Measurements from ENCODE around the gene CELF2.
A peak's percentile ranks its signal among the peaks of the same experiment; 100 is the strongest.

CELF2 gene

GRCh38 chr10:11138314-11139033 lies 120.8 kb downstream of the CELF2 start:
- Histone ChIP-seq H3K27ac (ENCODE audit: low read depth in 2 of 2, low read length in 2 of 2) (no peak overlapping the region), H3K9ac (ENCODE audit: low read depth in 1 of 2, low read length in 2 of 2) (no peak overlapping the region), H3K9me3 (ENCODE audit: control insufficient read depth in 2 of 2, low read length in 2 of 2) (no peaks in the 10 kb centered on the region)

GRCh38 chr10:11140963-11141362 lies 123.3 kb downstream of the CELF2 start:
- Histone ChIP-seq H3K27ac (ENCODE audit: low read depth in 2 of 2, low read length in 2 of 2) (no peak overlapping the region), H3K9ac (ENCODE audit: low read depth in 1 of 2, low read length in 2 of 2) (no peak overlapping the region), H3K27me3 (ENCODE audit: control insufficient read depth in 2 of 2, insufficient read depth in 2 of 2, low read length in 2 of 2) (no peaks in the 10 kb centered on the region), H3K9me3 (ENCODE audit: control insufficient read depth in 2 of 2, low read length in 2 of 2) (no peaks in the 10 kb centered on the region), H3K4me1 (ENCODE audit: control insufficient read depth in 2 of 2, insufficient read depth in 2 of 2, low read length in 2 of 2) (peaks cover 6 to 14% of the 10 kb centered on the region in 2 donors), H3K4me3 (ENCODE audit: low read length in 2 of 2) (no peak overlapping the region), H3K36me3 (ENCODE audit: control insufficient read depth in 2 of 2, insufficient read depth in 2 of 2, low read length in 2 of 2) (no peaks in the 10 kb centered on the region)

More at GRCh38 chr10:11138314-11139033, 120.8 kb downstream of the CELF2 start:
- Histone ChIP-seq H3K4me3 (ENCODE audit: low read length in 2 of 2) (no peak overlapping the region), H3K4me1 (ENCODE audit: control insufficient read depth in 2 of 2, insufficient read depth in 2 of 2, low read length in 2 of 2) (peaks cover 2 to 3% of the 10 kb centered on the region in 2 donors), H3K27me3 (ENCODE audit: control insufficient read depth in 2 of 2, insufficient read depth in 2 of 2, low read length in 2 of 2) (no peaks in the 10 kb centered on the region), H3K36me3 (ENCODE audit: control insufficient read depth in 2 of 2, insufficient read depth in 2 of 2, low read length in 2 of 2) (no peaks in the 10 kb centered on the region)

GRCh38 chr10:11141571-11142091 lies 124.0 kb downstream of the CELF2 start:
- H3K4me3 ChIP-seq (ENCODE audit: low read length in 2 of 2) = no peak overlapping the region
- H3K4me1 ChIP-seq (ENCODE audit: control insufficient read depth in 2 of 2, insufficient read depth in 2 of 2, low read length in 2 of 2) = peaks cover 7 to 14% of the 10 kb centered on the region in 2 donors
- no peak overlapping the region for H3K27ac ChIP-seq (ENCODE audit: low read depth in 2 of 2, low read length in 2 of 2)
- no peaks in the 10 kb centered on the region for H3K27me3 ChIP-seq (ENCODE audit: control insufficient read depth in 2 of 2, insufficient read depth in 2 of 2, low read length in 2 of 2)
- no peaks in the 10 kb centered on the region for H3K9me3 ChIP-seq (ENCODE audit: control insufficient read depth in 2 of 2, low read length in 2 of 2)
- H3K36me3 ChIP-seq (ENCODE audit: control insufficient read depth in 2 of 2, insufficient read depth in 2 of 2, low read length in 2 of 2) = no peaks in the 10 kb centered on the region
- no peak overlapping the region for H3K9ac ChIP-seq (ENCODE audit: low read depth in 1 of 2, low read length in 2 of 2)

- Histone ChIP-seq H3K4me1 (ENCODE audit: control insufficient read depth in 2 of 2, insufficient read depth in 2 of 2, low read length in 2 of 2) (peaks cover 10 to 14% of the 10 kb centered on the region in 2 donors), H3K27ac (ENCODE audit: low read depth in 2 of 2, low read length in 2 of 2) (no peak overlapping the region), H3K36me3 (ENCODE audit: control insufficient read depth in 2 of 2, insufficient read depth in 2 of 2, low read length in 2 of 2) (no peaks in the 10 kb centered on the region), H3K4me3 (ENCODE audit: low read length in 2 of 2) (no peak overlapping the region), H3K9me3 (ENCODE audit: control insufficient read depth in 2 of 2, low read length in 2 of 2) (no peaks in the 10 kb centered on the region), H3K9ac (ENCODE audit: low read depth in 1 of 2, low read length in 2 of 2) (no peak overlapping the region), H3K27me3 (ENCODE audit: control insufficient read depth in 2 of 2, insufficient read depth in 2 of 2, low read length in 2 of 2) (no peaks in the 10 kb centered on the region)
Measured at GRCh38 chr10:11142777-11143176, 125.1 kb downstream of the CELF2 start.

GRCh38 chr10:11143242-11143641 lies 125.6 kb downstream of the CELF2 start:
- Histone ChIP-seq H3K36me3 (ENCODE audit: control insufficient read depth in 2 of 2, insufficient read depth in 2 of 2, low read length in 2 of 2) (no peaks in the 10 kb centered on the region), H3K4me3 (ENCODE audit: low read length in 2 of 2) (no peak overlapping the region), H3K27me3 (ENCODE audit: control insufficient read depth in 2 of 2, insufficient read depth in 2 of 2, low read length in 2 of 2) (no peaks in the 10 kb centered on the region), H3K9me3 (ENCODE audit: control insufficient read depth in 2 of 2, low read length in 2 of 2) (no peaks in the 10 kb centered on the region), H3K27ac (ENCODE audit: low read depth in 2 of 2, low read length in 2 of 2) (no peak overlapping the region), H3K9ac (ENCODE audit: low read depth in 1 of 2, low read length in 2 of 2) (no peak overlapping the region), H3K4me1 (ENCODE audit: control insufficient read depth in 2 of 2, insufficient read depth in 2 of 2, low read length in 2 of 2) (peaks cover 10 to 14% of the 10 kb centered on the region in 2 donors)

GRCh38 chr10:11144626-11145494 lies 127.2 kb downstream of the CELF2 start:
- H3K9me3 ChIP-seq (ENCODE audit: control insufficient read depth in 2 of 2, low read length in 2 of 2) = no peaks in the 10 kb centered on the region
- peak overlapping the region; percentile 38 to 45 for H3K4me3 ChIP-seq (ENCODE audit: low read length in 2 of 2)
- peak overlapping the region in 1 of 2 donors; percentile 40 for H3K9ac ChIP-seq (ENCODE audit: low read depth in 1 of 2, low read length in 2 of 2)
- H3K36me3 ChIP-seq (ENCODE audit: control insufficient read depth in 2 of 2, insufficient read depth in 2 of 2, low read length in 2 of 2) = no peaks in the 10 kb centered on the region
- peak overlapping the region; percentile 37 to 54 for H3K27ac ChIP-seq (ENCODE audit: low read depth in 2 of 2, low read length in 2 of 2)
- peaks cover 10 to 17% of the 10 kb centered on the region in 2 donors for H3K4me1 ChIP-seq (ENCODE audit: control insufficient read depth in 2 of 2, insufficient read depth in 2 of 2, low read length in 2 of 2)
- no peaks in the 10 kb centered on the region for H3K27me3 ChIP-seq (ENCODE audit: control insufficient read depth in 2 of 2, insufficient read depth in 2 of 2, low read length in 2 of 2)

- Histone ChIP-seq H3K9ac (ENCODE audit: low read depth in 1 of 2, low read length in 2 of 2) (peak overlapping the region in 1 of 2 donors; percentile 40), H3K27ac (ENCODE audit: low read depth in 2 of 2, low read length in 2 of 2) (peak overlapping the region; percentile 37 to 54), H3K4me3 (ENCODE audit: low read length in 2 of 2) (peak overlapping the region; percentile 38 to 45)
Measured at GRCh38 chr10:11145495-11145855, 127.8 kb downstream of the CELF2 start.

GRCh38 chr10:11146402-11147171 lies 128.9 kb downstream of the CELF2 start:
- no peak overlapping the region for H3K4me3 ChIP-seq (ENCODE audit: low read length in 2 of 2)
- no peak overlapping the region for H3K9ac ChIP-seq (ENCODE audit: low read depth in 1 of 2, low read length in 2 of 2)
- no peaks in the 10 kb centered on the region for H3K9me3 ChIP-seq (ENCODE audit: control insufficient read depth in 2 of 2, low read length in 2 of 2)
- H3K4me1 ChIP-seq (ENCODE audit: control insufficient read depth in 2 of 2, insufficient read depth in 2 of 2, low read length in 2 of 2) = peaks cover 6 to 23% of the 10 kb centered on the region in 2 donors
- no peaks in the 10 kb centered on the region for H3K36me3 ChIP-seq (ENCODE audit: control insufficient read depth in 2 of 2, insufficient read depth in 2 of 2, low read length in 2 of 2)
- H3K27ac ChIP-seq (ENCODE audit: low read depth in 2 of 2, low read length in 2 of 2) = peak overlapping the region in 1 of 2 donors; percentile 13
- H3K27me3 ChIP-seq (ENCODE audit: control insufficient read depth in 2 of 2, insufficient read depth in 2 of 2, low read length in 2 of 2) = no peaks in the 10 kb centered on the region

More at GRCh38 chr10:11145495-11145855, 127.8 kb downstream of the CELF2 start:
- no peaks in the 10 kb centered on the region for H3K36me3 ChIP-seq (ENCODE audit: control insufficient read depth in 2 of 2, insufficient read depth in 2 of 2, low read length in 2 of 2)
- peaks cover 10 to 22% of the 10 kb centered on the region in 2 donors for H3K4me1 ChIP-seq (ENCODE audit: control insufficient read depth in 2 of 2, insufficient read depth in 2 of 2, low read length in 2 of 2)
- H3K9me3 ChIP-seq (ENCODE audit: control insufficient read depth in 2 of 2, low read length in 2 of 2) = no peaks in the 10 kb centered on the region
- H3K27me3 ChIP-seq (ENCODE audit: control insufficient read depth in 2 of 2, insufficient read depth in 2 of 2, low read length in 2 of 2) = no peaks in the 10 kb centered on the region

- Histone ChIP-seq H3K4me3 (ENCODE audit: low read length in 2 of 2) (no peak overlapping the region), H3K36me3 (ENCODE audit: control insufficient read depth in 2 of 2, insufficient read depth in 2 of 2, low read length in 2 of 2) (no peaks in the 10 kb centered on the region), H3K9ac (ENCODE audit: low read depth in 1 of 2, low read length in 2 of 2) (no peak overlapping the region), H3K27me3 (ENCODE audit: control insufficient read depth in 2 of 2, insufficient read depth in 2 of 2, low read length in 2 of 2) (no peaks in the 10 kb centered on the region), H3K4me1 (ENCODE audit: control insufficient read depth in 2 of 2, insufficient read depth in 2 of 2, low read length in 2 of 2) (peaks cover 6 to 23% of the 10 kb centered on the region in 2 donors), H3K9me3 (ENCODE audit: control insufficient read depth in 2 of 2, low read length in 2 of 2) (no peaks in the 10 kb centered on the region), H3K27ac (ENCODE audit: low read depth in 2 of 2, low read length in 2 of 2) (peak overlapping the region in 1 of 2 donors; percentile 10)
Measured at GRCh38 chr10:11147722-11148121, 130.1 kb downstream of the CELF2 start.

Data from mucosa of rectum (tissue), 2 donors.